GM23338 (cell line): ENCODE results near the gene HSD11B1L. TPM values are rescaled to one million over a fixed set of nuclear protein-coding genes. Genes with fewer than 3 reads are reported as not detected.

ENCODE experiments used
- ATAC-seq: fragments of 200-7000 bp; cut with Tn5 transposase; 3 replicates; pipeline ENCODE4 v1.9.1; 2020
- DNase-seq: peaks from one replicate; pipeline ENCODE4 v3.0.0-alpha.2; 2015; ENCODE audit warnings: low spot score
- H2AFZ ChIP-seq: fragments of 200-600 bp; sonication (generic); 2 replicates; pipeline ENCODE4 v1.8.0; 2016; ENCODE audit warnings: antibody characterized with exemption, mild to moderate bottlenecking, moderate library complexity
- H3F3A ChIP-seq: fragments of 200-600 bp; sonication (generic); replicated peaks from 2 replicates; pipeline ENCODE4 v1.8.0; 2017; ENCODE audit warnings: antibody characterized with exemption, mixed run types, low read depth
- H3K27ac ChIP-seq: fragments of 200-600 bp; sonication (generic); 2 replicates; pipeline ENCODE4 v1.6.1; 2016; ENCODE audit warnings: low read depth
- H3K27me3 ChIP-seq: fragments of 200-600 bp; sonication (generic); 2 replicates; pipeline ENCODE4 v1.8.0; 2016; ENCODE audit warnings: mild to moderate bottlenecking, mixed run types, moderate library complexity; ENCODE audit not compliant: insufficient read depth
- H3K36me3 ChIP-seq: fragments of 200-600 bp; sonication (generic); 2 replicates; pipeline ENCODE4 v1.8.0; 2016; ENCODE audit warnings: mild to moderate bottlenecking; ENCODE audit not compliant: insufficient read depth
- H3K4me1 ChIP-seq: fragments of 200-600 bp; sonication (generic); 2 replicates; pipeline ENCODE4 v1.8.0; 2016; ENCODE audit warnings: mild to moderate bottlenecking, moderate library complexity; ENCODE audit not compliant: insufficient read depth
- H3K4me2 ChIP-seq: fragments of 200-600 bp; sonication (generic); 2 replicates; pipeline ENCODE4 v1.7.1; 2017; ENCODE audit warnings: mixed run types
- H3K4me3 ChIP-seq: fragments of 200-600 bp; sonication (generic); 2 replicates; pipeline ENCODE4 v1.6.1; 2016; ENCODE audit warnings: mixed run types
- H3K79me2 ChIP-seq: fragments of 200-600 bp; sonication (generic); replicated peaks from 2 replicates; pipeline ENCODE4 v1.8.0; 2017; ENCODE audit warnings: mild to moderate bottlenecking; ENCODE audit not compliant: insufficient read depth
- H3K9me2 ChIP-seq: fragments of 200-600 bp; sonication (generic); 2 replicates; pipeline ENCODE4 v1.8.0; 2017; ENCODE audit not compliant: insufficient read depth
- H4K20me1 ChIP-seq: fragments of 200-600 bp; sonication (generic); replicated peaks from 2 replicates; pipeline ENCODE4 v1.8.0; 2017; ENCODE audit warnings: mild to moderate bottlenecking; ENCODE audit not compliant: insufficient read depth
- H3K27ac Mint-ChIP-seq: 2 replicates; pipeline ENCODE4 v1.8.0; 2020; ENCODE audit warnings: inconsistent platforms, mild to moderate bottlenecking, moderate library complexity, mixed read lengths
- H3K27me3 Mint-ChIP-seq: 3 replicates; pipeline ENCODE4 v1.8.0; 2022; ENCODE audit warnings: low read depth, mild to moderate bottlenecking, moderate library complexity, mixed read lengths, inconsistent platforms; ENCODE audit not compliant: insufficient read depth, poor library complexity
- H3K36me3 Mint-ChIP-seq: 3 replicates; pipeline ENCODE4 v1.8.0; 2021; ENCODE audit warnings: low read depth, mild to moderate bottlenecking, inconsistent platforms, moderate library complexity, mixed read lengths
- H3K4me1 Mint-ChIP-seq: 3 replicates; pipeline ENCODE4 v1.8.0; 2020; ENCODE audit warnings: mild to moderate bottlenecking, inconsistent platforms, mixed read lengths
- H3K4me3 Mint-ChIP-seq: 3 replicates; pipeline ENCODE4 v1.8.0; 2021; ENCODE audit warnings: moderate library complexity, mild to moderate bottlenecking, inconsistent platforms, mixed read lengths
- H3K9me3 Mint-ChIP-seq: 3 replicates; pipeline ENCODE4 v1.8.0; 2020; ENCODE audit warnings: moderate library complexity, mild to moderate bottlenecking, inconsistent platforms, mixed read lengths
- EZH2phosphoT487 ChIP-seq: fragments of 200-600 bp; sonication (generic); IDR thresholded peaks from one replicate; pipeline ENCODE4 v1.8.1; 2018; ENCODE audit warnings: antibody characterized with exemption; ENCODE audit not compliant: unreplicated experiment
- JUNB ChIP-seq: IDR thresholded peaks from one replicate; pipeline ENCODE4 v1.6.1; 2016; ENCODE audit warnings: antibody characterized with exemption; ENCODE audit not compliant: unreplicated experiment
- NANOG ChIP-seq: IDR thresholded peaks from 2 replicates; pipeline ENCODE4 v1.6.1; 2016; ENCODE audit warnings: antibody characterized with exemption, borderline replicate concordance
- POLR2AphosphoS5 ChIP-seq: IDR thresholded peaks from 2 replicates; pipeline ENCODE4 v1.6.1; 2016; ENCODE audit warnings: antibody characterized with exemption, low read depth
- STAT1 ChIP-seq: IDR thresholded peaks from one replicate; pipeline ENCODE4 v1.6.1; 2016; ENCODE audit warnings: antibody characterized with exemption; ENCODE audit not compliant: unreplicated experiment
- ZNF331 ChIP-seq: fragments of 250-450 bp; sonication (Bioruptor Pico); IDR thresholded peaks from 2 replicates; pipeline ENCODE4 v1.5.0; 2020; ENCODE audit warnings: low read depth, mild to moderate bottlenecking, moderate library complexity
- polyA plus RNA-seq: library from polyadenylated mRNA; unstranded; fragments of >200 nt; fragmentation: Nextera tagmentation; extraction: Ambion mirVana; gene quantifications from 2 replicates; pipeline ENCODE4 v1.2.1, GENCODE V29; 2016
- total RNA-seq: library from RNA; depleted of rRNA; stranded (reverse); fragments of >200 nt; shearing (Covaris generic); gene quantifications from 2 replicates; pipeline ENCODE4 v1.2.3, GENCODE V29; 2014
- TF ChIP-seq, protein P1 (sequence below), 2 experiments: fragments of 200-600 bp in 1 of 2; sonication (generic) in 1 of 2; conservative IDR thresholded peaks; 2 replicates each; pipeline versions ENCODE4 v1.5.1 to v1.6.1; 2016 to 2017; ENCODE audit warnings: antibody characterized with exemption in 2 of 2, low read depth in 2 of 2, mild to moderate bottlenecking in 2 of 2, moderate library complexity in 1 of 2
- TF ChIP-seq, protein P2 (sequence below): IDR thresholded peaks from one replicate; pipeline ENCODE4 v1.6.1; 2018; ENCODE audit warnings: antibody characterized with exemption; ENCODE audit not compliant: unreplicated experiment
- TF ChIP-seq, protein P3 (sequence below): IDR thresholded peaks from 2 replicates; pipeline ENCODE4 v1.6.1; 2016; ENCODE audit warnings: antibody characterized with exemption
- TF ChIP-seq, protein P4 (sequence below): fragments of 250-450 bp; sonication (Bioruptor Pico); IDR thresholded peaks from 2 replicates; pipeline ENCODE4 v1.5.0; 2020; ENCODE audit warnings: mild to moderate bottlenecking, moderate library complexity

The HSD11B1L gene
- total and polyA plus RNA-seq, 2 experiments from 2014 or later: 12.9 to 18.4 TPM

DNA sequence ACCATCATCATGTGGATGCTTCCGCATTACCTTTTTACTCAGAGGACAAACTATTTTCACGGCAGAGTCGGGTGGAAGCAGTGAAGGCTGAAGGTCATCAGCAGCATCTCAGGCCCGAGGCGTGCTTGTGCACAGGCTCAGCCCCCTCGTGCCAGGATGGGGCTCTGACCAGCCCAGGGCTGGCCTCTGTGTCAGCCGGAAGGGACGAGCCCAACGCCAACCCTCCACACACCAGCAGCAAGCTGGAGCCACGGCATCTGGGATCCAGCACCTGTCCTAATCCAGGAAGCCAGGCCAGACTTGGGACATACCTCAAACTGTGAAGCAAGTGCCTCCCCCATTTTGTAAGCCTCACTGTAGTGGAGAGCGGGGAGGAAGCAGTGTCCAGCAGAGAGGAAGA lies 11.6 kb upstream of the HSD11B1L start:
- H3K36me3 Mint-ChIP-seq: peaks cover 72% of the 10 kb centered on the region
- Histone ChIP-seq H2AFZ (no peak overlapping the region), H3K9me2 (no peaks in the 10 kb centered on the region), H3K4me3 (no peak overlapping the region), H3K27ac (no peak overlapping the region), H3K4me1 (0 out of 2 replicates have a peak, but pooled peaks cover 3% of the 10 kb centered on the region), H3K4me2 (no peak overlapping the region), H3K27me3 (no peaks in the 10 kb centered on the region), H3K36me3 (peaks cover 24% of the 10 kb centered on the region), H3F3A (peaks cover 14% of the 10 kb centered on the region; the same call in 1 of the 2 replicates), H3K79me2 (no peaks in the 10 kb centered on the region), H4K20me1 (peaks cover 15% of the 10 kb centered on the region)
- H3K4me3 Mint-ChIP-seq: no peak overlapping the region
- H3K27me3 Mint-ChIP-seq: peaks cover 19% of the 10 kb centered on the region
- no peak overlapping the region for H3K27ac Mint-ChIP-seq
- no peaks in the 10 kb centered on the region for H3K9me3 Mint-ChIP-seq
- TF ChIP-seq EZH2phosphoT487: no peak
- no peak for TF ChIP-seq JUNB
- TF ChIP-seq ZNF331 (CRISPR knock-in tag): no peak
- TF ChIP-seq, protein P1, sequence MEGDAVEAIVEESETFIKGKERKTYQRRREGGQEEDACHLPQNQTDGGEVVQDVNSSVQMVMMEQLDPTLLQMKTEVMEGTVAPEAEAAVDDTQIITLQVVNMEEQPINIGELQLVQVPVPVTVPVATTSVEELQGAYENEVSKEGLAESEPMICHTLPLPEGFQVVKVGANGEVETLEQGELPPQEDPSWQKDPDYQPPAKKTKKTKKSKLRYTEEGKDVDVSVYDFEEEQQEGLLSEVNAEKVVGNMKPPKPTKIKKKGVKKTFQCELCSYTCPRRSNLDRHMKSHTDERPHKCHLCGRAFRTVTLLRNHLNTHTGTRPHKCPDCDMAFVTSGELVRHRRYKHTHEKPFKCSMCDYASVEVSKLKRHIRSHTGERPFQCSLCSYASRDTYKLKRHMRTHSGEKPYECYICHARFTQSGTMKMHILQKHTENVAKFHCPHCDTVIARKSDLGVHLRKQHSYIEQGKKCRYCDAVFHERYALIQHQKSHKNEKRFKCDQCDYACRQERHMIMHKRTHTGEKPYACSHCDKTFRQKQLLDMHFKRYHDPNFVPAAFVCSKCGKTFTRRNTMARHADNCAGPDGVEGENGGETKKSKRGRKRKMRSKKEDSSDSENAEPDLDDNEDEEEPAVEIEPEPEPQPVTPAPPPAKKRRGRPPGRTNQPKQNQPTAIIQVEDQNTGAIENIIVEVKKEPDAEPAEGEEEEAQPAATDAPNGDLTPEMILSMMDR (conservative IDR thresholded peaks at IDR 0.05; ENCODE audit: low read depth in 2 of 2): no peak
- TF ChIP-seq, protein P2, sequence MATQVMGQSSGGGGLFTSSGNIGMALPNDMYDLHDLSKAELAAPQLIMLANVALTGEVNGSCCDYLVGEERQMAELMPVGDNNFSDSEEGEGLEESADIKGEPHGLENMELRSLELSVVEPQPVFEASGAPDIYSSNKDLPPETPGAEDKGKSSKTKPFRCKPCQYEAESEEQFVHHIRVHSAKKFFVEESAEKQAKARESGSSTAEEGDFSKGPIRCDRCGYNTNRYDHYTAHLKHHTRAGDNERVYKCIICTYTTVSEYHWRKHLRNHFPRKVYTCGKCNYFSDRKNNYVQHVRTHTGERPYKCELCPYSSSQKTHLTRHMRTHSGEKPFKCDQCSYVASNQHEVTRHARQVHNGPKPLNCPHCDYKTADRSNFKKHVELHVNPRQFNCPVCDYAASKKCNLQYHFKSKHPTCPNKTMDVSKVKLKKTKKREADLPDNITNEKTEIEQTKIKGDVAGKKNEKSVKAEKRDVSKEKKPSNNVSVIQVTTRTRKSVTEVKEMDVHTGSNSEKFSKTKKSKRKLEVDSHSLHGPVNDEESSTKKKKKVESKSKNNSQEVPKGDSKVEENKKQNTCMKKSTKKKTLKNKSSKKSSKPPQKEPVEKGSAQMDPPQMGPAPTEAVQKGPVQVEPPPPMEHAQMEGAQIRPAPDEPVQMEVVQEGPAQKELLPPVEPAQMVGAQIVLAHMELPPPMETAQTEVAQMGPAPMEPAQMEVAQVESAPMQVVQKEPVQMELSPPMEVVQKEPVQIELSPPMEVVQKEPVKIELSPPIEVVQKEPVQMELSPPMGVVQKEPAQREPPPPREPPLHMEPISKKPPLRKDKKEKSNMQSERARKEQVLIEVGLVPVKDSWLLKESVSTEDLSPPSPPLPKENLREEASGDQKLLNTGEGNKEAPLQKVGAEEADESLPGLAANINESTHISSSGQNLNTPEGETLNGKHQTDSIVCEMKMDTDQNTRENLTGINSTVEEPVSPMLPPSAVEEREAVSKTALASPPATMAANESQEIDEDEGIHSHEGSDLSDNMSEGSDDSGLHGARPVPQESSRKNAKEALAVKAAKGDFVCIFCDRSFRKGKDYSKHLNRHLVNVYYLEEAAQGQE: no peak
- no peak for TF ChIP-seq NANOG
- TF ChIP-seq STAT1: no peak
- TF ChIP-seq, protein P3, sequence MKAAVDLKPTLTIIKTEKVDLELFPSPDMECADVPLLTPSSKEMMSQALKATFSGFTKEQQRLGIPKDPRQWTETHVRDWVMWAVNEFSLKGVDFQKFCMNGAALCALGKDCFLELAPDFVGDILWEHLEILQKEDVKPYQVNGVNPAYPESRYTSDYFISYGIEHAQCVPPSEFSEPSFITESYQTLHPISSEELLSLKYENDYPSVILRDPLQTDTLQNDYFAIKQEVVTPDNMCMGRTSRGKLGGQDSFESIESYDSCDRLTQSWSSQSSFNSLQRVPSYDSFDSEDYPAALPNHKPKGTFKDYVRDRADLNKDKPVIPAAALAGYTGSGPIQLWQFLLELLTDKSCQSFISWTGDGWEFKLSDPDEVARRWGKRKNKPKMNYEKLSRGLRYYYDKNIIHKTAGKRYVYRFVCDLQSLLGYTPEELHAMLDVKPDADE: no peak
- peaks cover 13% of the 10 kb centered on the region for H3K4me1 Mint-ChIP-seq
- ATAC-seq (no peak), DNase-seq (no peak)

DNA sequence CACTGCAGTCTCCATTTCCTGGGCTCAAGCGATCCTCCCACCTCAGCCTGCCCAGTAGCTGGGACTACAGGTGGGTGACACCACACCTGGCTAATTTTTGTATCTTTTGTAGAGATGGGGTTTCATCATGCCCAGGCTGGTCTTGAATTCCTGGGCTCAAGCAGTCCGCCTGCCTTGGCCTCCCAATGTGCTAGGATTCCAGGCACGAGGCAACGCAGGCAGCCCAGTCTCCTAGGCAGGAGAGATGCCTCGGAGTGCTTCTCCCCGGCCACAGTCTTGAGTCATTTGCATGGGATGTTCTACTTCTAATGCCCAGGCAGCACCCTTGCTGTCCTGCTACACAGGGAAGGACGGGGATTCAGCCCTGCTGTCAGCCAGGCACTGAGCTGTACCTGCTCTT lies 9.2 kb upstream of the HSD11B1L start:
- no peak overlapping the region for H3K27ac ChIP-seq
- H3K4me3 Mint-ChIP-seq: no peak overlapping the region
- TF ChIP-seq JUNB: no peak
- TF ChIP-seq, protein P4, sequence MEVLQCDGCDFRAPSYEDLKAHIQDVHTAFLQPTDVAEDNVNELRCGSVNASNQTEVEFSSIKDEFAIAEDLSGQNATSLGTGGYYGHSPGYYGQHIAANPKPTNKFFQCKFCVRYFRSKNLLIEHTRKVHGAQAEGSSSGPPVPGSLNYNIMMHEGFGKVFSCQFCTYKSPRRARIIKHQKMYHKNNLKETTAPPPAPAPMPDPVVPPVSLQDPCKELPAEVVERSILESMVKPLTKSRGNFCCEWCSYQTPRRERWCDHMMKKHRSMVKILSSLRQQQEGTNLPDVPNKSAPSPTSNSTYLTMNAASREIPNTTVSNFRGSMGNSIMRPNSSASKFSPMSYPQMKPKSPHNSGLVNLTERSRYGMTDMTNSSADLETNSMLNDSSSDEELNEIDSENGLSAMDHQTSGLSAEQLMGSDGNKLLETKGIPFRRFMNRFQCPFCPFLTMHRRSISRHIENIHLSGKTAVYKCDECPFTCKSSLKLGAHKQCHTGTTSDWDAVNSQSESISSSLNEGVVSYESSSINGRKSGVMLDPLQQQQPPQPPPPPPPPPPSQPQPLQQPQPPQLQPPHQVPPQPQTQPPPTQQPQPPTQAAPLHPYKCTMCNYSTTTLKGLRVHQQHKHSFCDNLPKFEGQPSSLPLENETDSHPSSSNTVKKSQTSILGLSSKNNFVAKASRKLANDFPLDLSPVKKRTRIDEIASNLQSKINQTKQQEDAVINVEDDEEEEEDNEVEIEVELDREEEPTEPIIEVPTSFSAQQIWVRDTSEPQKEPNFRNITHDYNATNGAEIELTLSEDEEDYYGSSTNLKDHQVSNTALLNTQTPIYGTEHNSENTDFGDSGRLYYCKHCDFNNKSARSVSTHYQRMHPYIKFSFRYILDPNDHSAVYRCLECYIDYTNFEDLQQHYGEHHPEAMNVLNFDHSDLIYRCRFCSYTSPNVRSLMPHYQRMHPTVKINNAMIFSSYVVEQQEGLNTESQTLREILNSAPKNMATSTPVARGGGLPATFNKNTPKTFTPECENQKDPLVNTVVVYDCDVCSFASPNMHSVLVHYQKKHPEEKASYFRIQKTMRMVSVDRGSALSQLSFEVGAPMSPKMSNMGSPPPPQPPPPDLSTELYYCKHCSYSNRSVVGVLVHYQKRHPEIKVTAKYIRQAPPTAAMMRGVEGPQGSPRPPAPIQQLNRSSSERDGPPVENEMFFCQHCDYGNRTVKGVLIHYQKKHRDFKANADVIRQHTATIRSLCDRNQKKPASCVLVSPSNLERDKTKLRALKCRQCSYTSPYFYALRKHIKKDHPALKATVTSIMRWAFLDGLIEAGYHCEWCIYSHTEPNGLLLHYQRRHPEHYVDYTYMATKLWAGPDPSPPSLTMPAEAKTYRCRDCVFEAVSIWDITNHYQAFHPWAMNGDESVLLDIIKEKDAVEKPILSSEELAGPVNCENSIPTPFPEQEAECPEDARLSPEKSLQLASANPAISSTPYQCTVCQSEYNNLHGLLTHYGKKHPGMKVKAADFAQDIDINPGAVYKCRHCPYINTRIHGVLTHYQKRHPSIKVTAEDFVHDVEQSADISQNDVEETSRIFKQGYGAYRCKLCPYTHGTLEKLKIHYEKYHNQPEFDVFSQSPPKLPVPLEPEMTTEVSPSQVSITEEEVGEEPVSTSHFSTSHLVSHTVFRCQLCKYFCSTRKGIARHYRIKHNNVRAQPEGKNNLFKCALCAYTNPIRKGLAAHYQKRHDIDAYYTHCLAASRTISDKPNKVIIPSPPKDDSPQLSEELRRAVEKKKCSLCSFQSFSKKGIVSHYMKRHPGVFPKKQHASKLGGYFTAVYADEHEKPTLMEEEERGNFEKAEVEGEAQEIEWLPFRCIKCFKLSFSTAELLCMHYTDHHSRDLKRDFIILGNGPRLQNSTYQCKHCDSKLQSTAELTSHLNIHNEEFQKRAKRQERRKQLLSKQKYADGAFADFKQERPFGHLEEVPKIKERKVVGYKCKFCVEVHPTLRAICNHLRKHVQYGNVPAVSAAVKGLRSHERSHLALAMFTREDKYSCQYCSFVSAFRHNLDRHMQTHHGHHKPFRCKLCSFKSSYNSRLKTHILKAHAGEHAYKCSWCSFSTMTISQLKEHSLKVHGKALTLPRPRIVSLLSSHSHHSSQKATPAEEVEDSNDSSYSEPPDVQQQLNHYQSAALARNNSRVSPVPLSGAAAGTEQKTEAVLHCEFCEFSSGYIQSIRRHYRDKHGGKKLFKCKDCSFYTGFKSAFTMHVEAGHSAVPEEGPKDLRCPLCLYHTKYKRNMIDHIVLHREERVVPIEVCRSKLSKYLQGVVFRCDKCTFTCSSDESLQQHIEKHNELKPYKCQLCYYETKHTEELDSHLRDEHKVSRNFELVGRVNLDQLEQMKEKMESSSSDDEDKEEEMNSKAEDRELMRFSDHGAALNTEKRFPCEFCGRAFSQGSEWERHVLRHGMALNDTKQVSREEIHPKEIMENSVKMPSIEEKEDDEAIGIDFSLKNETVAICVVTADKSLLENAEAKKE (CRISPR knock-in tag): no peak
- no peak for TF ChIP-seq NANOG
- TF ChIP-seq POLR2AphosphoS5: no peak

More for the DNA sequence above, 9.2 kb upstream of the HSD11B1L start:
- Mint-ChIP-seq H3K27me3 (peaks cover 26% of the 10 kb centered on the region), H3K9me3 (no peaks in the 10 kb centered on the region), H3K4me1 (peaks cover 13% of the 10 kb centered on the region), H3K27ac (no peak overlapping the region), H3K36me3 (peaks cover 48% of the 10 kb centered on the region)
- Histone ChIP-seq H3K4me1 (0 out of 2 replicates have a peak, but pooled peaks cover 3% of the 10 kb centered on the region), H3K4me2 (no peak overlapping the region), H3F3A (0 out of 2 replicates have a peak, but pooled peaks cover 3% of the 10 kb centered on the region), H2AFZ (no peak overlapping the region), H3K79me2 (no peaks in the 10 kb centered on the region), H3K9me2 (no peaks in the 10 kb centered on the region), H3K36me3 (peaks cover 10% of the 10 kb centered on the region; the same call in 1 of the 2 replicates), H3K4me3 (no peak overlapping the region), H4K20me1 (peaks cover 3% of the 10 kb centered on the region), H3K27me3 (no peaks in the 10 kb centered on the region)
- DNase-seq (no peak), ATAC-seq (no peak)
